Hepatocyte (in vitro differentiated cells): Measurements from ENCODE around the gene FAM217A.

ENCODE experiments used
- EZH2 ChIP-seq: fragments of 200-600 bp; sonication (generic); IDR thresholded peaks from 2 replicates; pipeline ENCODE4 v1.6.1; 2016; ENCODE audit warnings: antibody characterized with exemption, mild to moderate bottlenecking, borderline replicate concordance
- TF ChIP-seq, protein P1 (sequence below): fragments of 200-600 bp; sonication (generic); IDR thresholded peaks from 2 replicates; pipeline ENCODE4 v1.5.1; 2016; ENCODE audit warnings: antibody characterized with exemption, mild to moderate bottlenecking; ENCODE audit not compliant: poor library complexity

DNA sequence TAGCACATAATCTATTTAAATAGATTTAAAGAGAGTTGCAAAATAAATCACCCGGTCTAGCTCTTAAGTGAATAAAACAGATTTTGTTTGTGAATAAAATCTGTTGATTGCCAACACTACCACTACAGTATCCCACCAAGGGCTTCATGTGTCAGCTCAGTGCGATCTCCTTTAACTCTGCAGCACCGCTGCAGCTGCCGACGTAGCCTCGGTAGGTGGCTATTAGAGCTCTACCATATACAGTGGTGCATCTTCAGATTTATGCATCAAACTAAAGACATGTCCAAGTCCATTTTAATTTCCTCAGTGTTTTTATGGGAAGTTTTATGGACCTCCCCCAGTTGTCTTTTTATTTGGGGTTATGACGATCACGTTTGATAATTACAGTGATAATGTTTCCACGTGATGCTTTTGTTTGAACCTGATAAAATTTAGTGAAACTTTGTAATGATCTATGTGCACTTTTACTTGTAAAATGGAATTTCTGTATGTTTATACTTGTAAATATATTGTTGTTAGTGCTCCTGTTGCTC, 29.7 kb upstream of the FAM217A start:
- no peak for TF ChIP-seq EZH2
- TF ChIP-seq, protein P1, sequence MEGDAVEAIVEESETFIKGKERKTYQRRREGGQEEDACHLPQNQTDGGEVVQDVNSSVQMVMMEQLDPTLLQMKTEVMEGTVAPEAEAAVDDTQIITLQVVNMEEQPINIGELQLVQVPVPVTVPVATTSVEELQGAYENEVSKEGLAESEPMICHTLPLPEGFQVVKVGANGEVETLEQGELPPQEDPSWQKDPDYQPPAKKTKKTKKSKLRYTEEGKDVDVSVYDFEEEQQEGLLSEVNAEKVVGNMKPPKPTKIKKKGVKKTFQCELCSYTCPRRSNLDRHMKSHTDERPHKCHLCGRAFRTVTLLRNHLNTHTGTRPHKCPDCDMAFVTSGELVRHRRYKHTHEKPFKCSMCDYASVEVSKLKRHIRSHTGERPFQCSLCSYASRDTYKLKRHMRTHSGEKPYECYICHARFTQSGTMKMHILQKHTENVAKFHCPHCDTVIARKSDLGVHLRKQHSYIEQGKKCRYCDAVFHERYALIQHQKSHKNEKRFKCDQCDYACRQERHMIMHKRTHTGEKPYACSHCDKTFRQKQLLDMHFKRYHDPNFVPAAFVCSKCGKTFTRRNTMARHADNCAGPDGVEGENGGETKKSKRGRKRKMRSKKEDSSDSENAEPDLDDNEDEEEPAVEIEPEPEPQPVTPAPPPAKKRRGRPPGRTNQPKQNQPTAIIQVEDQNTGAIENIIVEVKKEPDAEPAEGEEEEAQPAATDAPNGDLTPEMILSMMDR = no peak
